Psoas muscle (tissue), 8 donors: ENCODE results near the gene JMJD6. TPM values are rescaled to one million over a fixed set of nuclear protein-coding genes. Genes with fewer than 3 reads are reported as not detected.

Experiments used
- ATAC-seq, 4 donors: fragments of 200-7000 bp; cut with Tn5 transposase; one replicate each; pipeline ENCODE4 v1.9.1; 2020; ENCODE audit warnings: moderate library complexity in 3 of 4, mild to moderate bottlenecking in 2 of 4
- DNase-seq, 2 donors: peaks; one replicate each; pipeline ENCODE4 v3.0.0-alpha.2; 2020
- H3K27ac ChIP-seq: fragments of 200-600 bp; one replicate; pipeline ENCODE4 v1.8.0; 2022
- H3K27me3 ChIP-seq, 3 donors: fragments of 200-600 bp in 1 of 3; one replicate each; pipeline versions ENCODE4 v1.6.1 to v1.8.0; 2013 to 2022; ENCODE audit warnings: low read length in 2 of 3, mild to moderate bottlenecking in 2 of 3, moderate library complexity in 1 of 3; ENCODE audit not compliant: insufficient read depth in 3 of 3
- H3K36me3 ChIP-seq, 2 donors: fragments of 200-600 bp in 1 of 2; one replicate each; pipeline versions ENCODE4 v1.6.1 to v1.8.0; 2013 to 2022; ENCODE audit warnings: low read depth in 1 of 2, mild to moderate bottlenecking in 1 of 2, moderate library complexity in 1 of 2; ENCODE audit not compliant: insufficient read depth in 1 of 2
- H3K4me1 ChIP-seq: fragments of 200-600 bp; one replicate; pipeline ENCODE4 v1.8.0; 2022
- H3K4me3 ChIP-seq: fragments of 200-600 bp; one replicate; pipeline ENCODE4 v1.8.0; 2022; ENCODE audit warnings: mild to moderate bottlenecking
- H3K9me3 ChIP-seq: fragments of 200-600 bp; one replicate; pipeline ENCODE4 v1.8.0; 2022
- CTCF ChIP-seq: fragments of 200-600 bp; IDR thresholded peaks from one replicate; pipeline ENCODE4 v1.8.0; 2022; ENCODE audit warnings: antibody characterized with exemption
- WGBS, 3 donors: extraction: QIAGEN DNeasy Blood & Tissue Kit; methylation state at CpG; one replicate each; pipeline versions ENCODE4 v1.1.6 to v1.1.7; 2013; 5-methylcytosine and 5-hydroxymethylcytosine counted together
- intact Hi-C, 2 donors: fragments of 100-400 bp; cut with DNase I; formaldehyde crosslinking; loops; one replicate each; pipeline versions ENCODE4 v1.11.0 to v1.14.2; 2022
- polyA plus RNA-seq, 3 donors: library from polyadenylated mRNA; stranded (reverse); fragments of 200-250 nt; gene quantifications; one replicate each; pipeline ENCODE4 v1.2.3, GENCODE V29; 2013
- total RNA-seq, 4 donors: library from RNA; stranded (reverse); fragmentation: NEBNext Ultra II Directional in 2 of 4; extraction: Animal tissue kit (Norgen Biotek cat#: 25700) in 2 of 4; gene quantifications; one replicate each; pipeline versions ENCODE4 v1.2.1 to v1.2.4, GENCODE V29; 2021 to 2023
- donor health status: healthy with polysubstance abuse.
- donor health status: DM: no; HTN: no; CAD: no; lungs with moderate emphysema.
- donor health status: Bipolar disorder and iron deficiency.
- donor health status: healthy.
- donor health status: DM: yes; HTN: yes; CAD: no.
- donor health status: DM: no; HTN: no; CAD: no.
- donor health status: DM: no; HTN: no; CAD: no.
- donor health status: DM: yes; HTN: yes; CAD: no.

Gene JMJD6
- total and polyA plus RNA-seq, 7 donors = 30.8 to 81.9 (median 53.0) TPM

GRCh38 chr17:76670718-76671122, 55.7 kb downstream of the JMJD6 start:
- ATAC-seq = no peak
- H3K4me1 ChIP-seq = peaks cover 7% of the 10 kb centered on the region
- intact Hi-C loops = no loop called here
- TF ChIP-seq CTCF = no peak
- peak overlapping the region; percentile 74 for H3K4me3 ChIP-seq
- H3K36me3 ChIP-seq = no peaks in the 10 kb centered on the region
- no peak for DNase-seq
- H3K27ac ChIP-seq = peak overlapping the region; percentile 87
- peaks cover 0 to 1% (median 0%) of the 10 kb centered on the region in 3 donors for H3K27me3 ChIP-seq
- H3K9me3 ChIP-seq = no peaks in the 10 kb centered on the region
- WGBS, 3 donors = 63 to 65% (median 65%) methylated on average over 9 of the region's 9 CpGs

- WGBS, 3 donors = 93 to 94% (median 93%) methylated on average over 9 of the region's 9 CpGs
- Histone ChIP-seq H3K9me3 (no peaks in the 10 kb centered on the region), H3K4me1 (peaks cover 7% of the 10 kb centered on the region), H3K27me3 (peaks cover 0 to 1% (median 0%) of the 10 kb centered on the region in 3 donors), H3K36me3 (no peaks in the 10 kb centered on the region), H3K4me3 (no peak overlapping the region), H3K27ac (no peak overlapping the region)
- no peak for TF ChIP-seq CTCF
- intact Hi-C loops = no loop called here
- ATAC-seq (no peak), DNase-seq (no peak)
Observed at GRCh38 chr17:76670020-76670717, 56.2 kb downstream of the JMJD6 start.

Other genes with a start within 250 kb of the JMJD6 start
- gene RHBDF2, start 225.2 kb downstream of the JMJD6 start, total RNA-seq = 10 to 100 TPM in 3 of 4 donors, 1 to 10 TPM in 1; 6.6 to 23.1 (median 12.4) TPM
- 10 to 100 TPM; 11.2 to 14.7 (median 13.9) TPM for gene RHBDF2, start 225.2 kb downstream of the JMJD6 start, polyA plus RNA-seq
- gene CYGB, start 188.9 kb downstream of the JMJD6 start, total RNA-seq = 10 to 100 TPM in 3 of 4 donors, 1 to 10 TPM in 1; 9.5 to 14.6 (median 11.9) TPM
- 10 to 100 TPM in 1 of 3 donors, 1 to 10 TPM in 2; 6.4 to 12.6 (median 8.1) TPM for gene CYGB, start 188.9 kb downstream of the JMJD6 start, polyA plus RNA-seq
- gene PRCD, start 186.6 kb downstream of the JMJD6 start, total RNA-seq = 1 to 10 TPM in 2 of 4 donors, under 1 TPM in 2; 0.18 to 1.7 (median 1.0) TPM
- gene PRCD, start 186.6 kb downstream of the JMJD6 start, polyA plus RNA-seq = 1 to 10 TPM; 1.2 to 1.6 (median 1.3) TPM
- gene ST6GALNAC2, start 140.7 kb downstream of the JMJD6 start, total RNA-seq = 10 to 100 TPM in 3 of 4 donors, 1 to 10 TPM in 1; 8.1 to 17.8 (median 13.0) TPM
- gene ST6GALNAC2, start 140.7 kb downstream of the JMJD6 start, polyA plus RNA-seq = 1 to 10 TPM; 1.2 to 8.7 (median 7.6) TPM
- gene ST6GALNAC1, start 82.8 kb downstream of the JMJD6 start, total RNA-seq = 1 to 10 TPM in 2 of 4 donors, under 1 TPM in 2; 0.42 to 3.6 (median 0.88) TPM
- under 1 TPM; 0.38 to 0.58 (median 0.53) TPM for gene ST6GALNAC1, start 82.8 kb downstream of the JMJD6 start, polyA plus RNA-seq
- 10 to 100 TPM; 40.8 to 75.1 (median 52.0) TPM for gene MXRA7, start 15.6 kb downstream of the JMJD6 start, total RNA-seq
- 10 to 100 TPM; 34.6 to 43.2 (median 37.6) TPM for gene MXRA7, start 15.6 kb downstream of the JMJD6 start, polyA plus RNA-seq
- 10 to 100 TPM; 19.0 to 27.0 (median 24.3) TPM for gene METTL23, start 233 bp upstream of the JMJD6 start, total RNA-seq
- gene METTL23, start 233 bp upstream of the JMJD6 start, polyA plus RNA-seq = 10 to 100 TPM; 30.8 to 54.0 (median 36.5) TPM
- gene SRSF2, start 10.7 kb upstream of the JMJD6 start, total RNA-seq = 100 to 1,000 TPM in 2 of 4 donors, 10 to 100 TPM in 2; 57.9 to 128 (median 90.6) TPM
- 100 to 1,000 TPM in 2 of 3 donors, 10 to 100 TPM in 1; 81.9 to 135 (median 118) TPM for gene SRSF2, start 10.7 kb upstream of the JMJD6 start, polyA plus RNA-seq
- 10 to 100 TPM; 18.7 to 26.5 (median 22.0) TPM for gene MFSD11, start 11.5 kb upstream of the JMJD6 start, total RNA-seq
- 10 to 100 TPM; 10.1 to 27.4 (median 10.3) TPM for gene MFSD11, start 11.5 kb upstream of the JMJD6 start, polyA plus RNA-seq
- gene MGAT5B, start 141.8 kb upstream of the JMJD6 start, total RNA-seq = under 1 TPM in 2 of 4 donors, not detected in 2; 0.06 to 0.34 TPM
- under 1 TPM in 2 of 3 donors, not detected in 1; 0.03 to 0.04 TPM for gene MGAT5B, start 141.8 kb upstream of the JMJD6 start, polyA plus RNA-seq